Liver (tissue), 9 donors: ENCODE results near the gene CXCL1. TPM values are rescaled to one million over a fixed set of nuclear protein-coding genes. Genes with fewer than 3 reads are reported as not detected.

Experiments
- DNase-seq: peaks from one replicate; pipeline ENCODE4 v3.0.0-alpha.2; 2017; ENCODE audit warnings: low spot score
- H3K27ac ChIP-seq, 2 donors: one replicate each; pipeline ENCODE4 v1.7.0; 2013; ENCODE audit warnings: inconsistent platforms in 2 of 2, low read length in 2 of 2, control low read depth in 1 of 2, low read depth in 1 of 2, mild to moderate bottlenecking in 1 of 2
- H3K27me3 ChIP-seq, 4 donors: one replicate each; pipeline versions ENCODE4 v1.6.1 to v1.7.0; 2013; ENCODE audit warnings: low read length in 3 of 4, inconsistent platforms in 1 of 4, mild to moderate bottlenecking in 1 of 4, moderate library complexity in 1 of 4; ENCODE audit not compliant: control insufficient read depth in 4 of 4, insufficient read depth in 4 of 4
- H3K36me3 ChIP-seq, 4 donors: one replicate each; pipeline versions ENCODE4 v1.6.1 to v1.7.0; 2013; ENCODE audit warnings: low read length in 3 of 4, mild to moderate bottlenecking in 3 of 4, low read depth in 1 of 4, moderate library complexity in 1 of 4; ENCODE audit not compliant: control insufficient read depth in 4 of 4, insufficient read depth in 3 of 4
- H3K4me1 ChIP-seq, 4 donors: one replicate each; pipeline versions ENCODE4 v1.6.1 to v1.7.0; 2013; ENCODE audit warnings: low read length in 3 of 4, mild to moderate bottlenecking in 3 of 4, moderate library complexity in 1 of 4; ENCODE audit not compliant: control insufficient read depth in 4 of 4, insufficient read depth in 4 of 4
- H3K4me3 ChIP-seq, 3 donors: one replicate each; pipeline versions ENCODE4 v1.6.1 to v1.7.0; 2013; ENCODE audit warnings: low read length in 3 of 3, control low read depth in 1 of 3, low read depth in 1 of 3, mild to moderate bottlenecking in 1 of 3
- H3K9ac ChIP-seq, 2 donors: one replicate each; pipeline ENCODE4 v1.7.0; 2013; ENCODE audit warnings: low read length in 2 of 2, mild to moderate bottlenecking in 2 of 2, moderate library complexity in 2 of 2, control low read depth in 1 of 2, low read depth in 1 of 2
- H3K9me3 ChIP-seq, 4 donors: one replicate each; pipeline versions ENCODE4 v1.6.1 to v1.7.0; 2013; ENCODE audit warnings: low read length in 3 of 4; ENCODE audit not compliant: control insufficient read depth in 4 of 4
- CTCF ChIP-seq: fragments of 150-350 bp; IDR thresholded peaks from 2 replicates; pipeline ENCODE4 v1.5.1; 2017; ENCODE audit warnings: improper control_type of control experiment, low read depth, low read length; ENCODE audit not compliant: missing input control
- EGR1 ChIP-seq, 2 donors: IDR thresholded peaks; 2 replicates each; pipeline ENCODE4 v1.6.1; 2016 to 2018; ENCODE audit warnings: antibody characterized with exemption in 2 of 2, low read depth in 2 of 2
- FOXA1 ChIP-seq: IDR thresholded peaks from 2 replicates; pipeline ENCODE4 v1.6.1; 2016; ENCODE audit warnings: antibody characterized with exemption
- FOXA2 ChIP-seq: IDR thresholded peaks from 2 replicates; pipeline ENCODE4 v1.6.1; 2016; ENCODE audit warnings: antibody characterized with exemption
- GABPA ChIP-seq, 2 donors: IDR thresholded peaks in 1 of 2; conservative IDR thresholded peaks in 1 of 2; 2 replicates each; pipeline ENCODE4 v1.6.1; 2016; ENCODE audit warnings: antibody characterized with exemption in 2 of 2, mild to moderate bottlenecking in 1 of 2, moderate library complexity in 1 of 2
- HNF4A ChIP-seq, 2 donors: conservative IDR thresholded peaks; 2 replicates each; pipeline ENCODE4 v1.6.1; 2016; ENCODE audit warnings: antibody characterized with exemption in 2 of 2, mild to moderate bottlenecking in 2 of 2
- HNF4G ChIP-seq: IDR thresholded peaks from 2 replicates; pipeline ENCODE4 v1.6.1; 2016; ENCODE audit warnings: antibody characterized with exemption
- NR2F2 ChIP-seq: IDR thresholded peaks from 2 replicates; pipeline ENCODE4 v1.6.1; 2016; ENCODE audit warnings: antibody characterized with exemption
- RXRA ChIP-seq, 2 donors: IDR thresholded peaks; 2 replicates each; pipeline ENCODE4 v1.6.1; 2017 to 2018; ENCODE audit warnings: antibody characterized with exemption in 2 of 2, mild to moderate bottlenecking in 1 of 2
- SP1 ChIP-seq: IDR thresholded peaks from 2 replicates; pipeline ENCODE4 v1.6.1; 2018; ENCODE audit warnings: antibody characterized with exemption, mild to moderate bottlenecking
- TAF1 ChIP-seq: conservative IDR thresholded peaks from 2 replicates; pipeline ENCODE4 v1.6.1; 2016; ENCODE audit warnings: antibody characterized with exemption, mild to moderate bottlenecking
- ZBTB33 ChIP-seq: IDR thresholded peaks from 2 replicates; pipeline ENCODE4 v1.6.1; 2016; ENCODE audit warnings: antibody characterized with exemption
- WGBS: extraction: QIAGEN DNeasy Blood & Tissue Kit; methylation state at CpG from one replicate; pipeline ENCODE4 v1.1.7; 2013; 5-methylcytosine and 5-hydroxymethylcytosine counted together
- polyA plus RNA-seq, 2 donors: library from polyadenylated mRNA; stranded (reverse) in 1 of 2; unstranded in 1 of 2; fragments of 200-250 nt in 1 of 2; fragments of >200 nt in 1 of 2; fragmentation: Nextera tagmentation in 1 of 2; extraction: Ambion mirVana in 1 of 2; gene quantifications; one replicate each; pipeline versions ENCODE4 v1.2.1 to v1.2.3, GENCODE V29; 2013 to 2015
- total RNA-seq, 2 donors: library from RNA; depleted of rRNA; stranded (reverse); fragments of >200 nt; gene quantifications; one replicate each; pipeline ENCODE4 v1.2.3, GENCODE V29; 2014
- TF ChIP-seq, protein P1 (sequence below): IDR thresholded peaks from 2 replicates; pipeline ENCODE4 v1.6.1; 2016; ENCODE audit warnings: antibody characterized with exemption, mild to moderate bottlenecking
- donor health status: healthy.
- donor health status: healthy.
- donor health status: healthy.
- donor health status: healthy.
- donor health status: healthy.

Gene CXCL1
- total and polyA plus RNA-seq, 4 donors, result 0.97 to 4.2 (median 2.8) TPM; not detected in 1

- WGBS, result 89% methylated on average over 1 of the region's 1 CpG
- H3K27me3 ChIP-seq, result no peaks in the 10 kb centered on the region
- H3K36me3 ChIP-seq, result no peaks in the 10 kb centered on the region
- TF ChIP-seq CTCF (no peak), HNF4A (conservative IDR thresholded peaks at IDR 0.05) (no peak), HNF4G (no peak), GABPA (IDR thresholded peaks at IDR 0.05 in 1 of 2, conservative IDR thresholded peaks at IDR 0.05 in 1 of 2) (no peak), FOXA2 (no peak), ZBTB33 (no peak), NR2F2 (no peak)
- H3K9ac ChIP-seq, result no peak overlapping the region
- peaks cover 0 to 2% (median under 1%) of the 10 kb centered on the region in 4 donors for H3K9me3 ChIP-seq
- no peak overlapping the region for H3K4me3 ChIP-seq
- no peak for DNase-seq
- no peak overlapping the region for H3K27ac ChIP-seq
- H3K4me1 ChIP-seq, result peaks cover 0 to 13% (median 4%) of the 10 kb centered on the region in 4 donors
These were observed 1.6 kb downstream of the CXCL1 start for GRCh38 chr4:73870768-73871167.

GRCh38 chr4:73871511-73872310 is 2.5 kb downstream of the CXCL1 start:
- no peak overlapping the region for H3K4me3 ChIP-seq
- 81% methylated on average over 6 of the region's 6 CpGs for WGBS

More at GRCh38 chr4:73871511-73872310, 2.5 kb downstream of the CXCL1 start:
- TF ChIP-seq RXRA (IDR thresholded peaks at IDR 0.05) (no peak), TAF1 (no peak), FOXA1 (no peak), EGR1 (IDR thresholded peaks at IDR 0.05; ENCODE audit: low read depth in 2 of 2) (no peak), ZBTB33 (no peak), HNF4A (conservative IDR thresholded peaks at IDR 0.05) (no peak), SP1 (no peak), CTCF (no peak)
- TF ChIP-seq, protein P1, sequence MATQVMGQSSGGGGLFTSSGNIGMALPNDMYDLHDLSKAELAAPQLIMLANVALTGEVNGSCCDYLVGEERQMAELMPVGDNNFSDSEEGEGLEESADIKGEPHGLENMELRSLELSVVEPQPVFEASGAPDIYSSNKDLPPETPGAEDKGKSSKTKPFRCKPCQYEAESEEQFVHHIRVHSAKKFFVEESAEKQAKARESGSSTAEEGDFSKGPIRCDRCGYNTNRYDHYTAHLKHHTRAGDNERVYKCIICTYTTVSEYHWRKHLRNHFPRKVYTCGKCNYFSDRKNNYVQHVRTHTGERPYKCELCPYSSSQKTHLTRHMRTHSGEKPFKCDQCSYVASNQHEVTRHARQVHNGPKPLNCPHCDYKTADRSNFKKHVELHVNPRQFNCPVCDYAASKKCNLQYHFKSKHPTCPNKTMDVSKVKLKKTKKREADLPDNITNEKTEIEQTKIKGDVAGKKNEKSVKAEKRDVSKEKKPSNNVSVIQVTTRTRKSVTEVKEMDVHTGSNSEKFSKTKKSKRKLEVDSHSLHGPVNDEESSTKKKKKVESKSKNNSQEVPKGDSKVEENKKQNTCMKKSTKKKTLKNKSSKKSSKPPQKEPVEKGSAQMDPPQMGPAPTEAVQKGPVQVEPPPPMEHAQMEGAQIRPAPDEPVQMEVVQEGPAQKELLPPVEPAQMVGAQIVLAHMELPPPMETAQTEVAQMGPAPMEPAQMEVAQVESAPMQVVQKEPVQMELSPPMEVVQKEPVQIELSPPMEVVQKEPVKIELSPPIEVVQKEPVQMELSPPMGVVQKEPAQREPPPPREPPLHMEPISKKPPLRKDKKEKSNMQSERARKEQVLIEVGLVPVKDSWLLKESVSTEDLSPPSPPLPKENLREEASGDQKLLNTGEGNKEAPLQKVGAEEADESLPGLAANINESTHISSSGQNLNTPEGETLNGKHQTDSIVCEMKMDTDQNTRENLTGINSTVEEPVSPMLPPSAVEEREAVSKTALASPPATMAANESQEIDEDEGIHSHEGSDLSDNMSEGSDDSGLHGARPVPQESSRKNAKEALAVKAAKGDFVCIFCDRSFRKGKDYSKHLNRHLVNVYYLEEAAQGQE, result no peak
- H3K4me1 ChIP-seq, result peaks cover 0 to 10% (median 4%) of the 10 kb centered on the region in 4 donors
- H3K36me3 ChIP-seq, result no peaks in the 10 kb centered on the region
- H3K9me3 ChIP-seq, result peaks cover 0 to 2% (median under 1%) of the 10 kb centered on the region in 4 donors
- no peak overlapping the region for H3K9ac ChIP-seq
- DNase-seq, result no peak
- H3K27me3 ChIP-seq, result no peaks in the 10 kb centered on the region
- H3K27ac ChIP-seq, result no peak overlapping the region
